Trophoblast cell (in vitro differentiated cells and primary cell): ENCODE measurements around the gene CDC34.

Source experiments
- DNase-seq, 2 donors: peaks; one replicate each; pipeline ENCODE4 v3.0.0-alpha.2; 2016
- H2AFZ ChIP-seq: 2 replicates; pipeline ENCODE4 v1.6.1; 2013; ENCODE audit warnings: low read length, moderate library complexity, mild to moderate bottlenecking; ENCODE audit not compliant: insufficient read depth, poor library complexity
- H2AK5ac ChIP-seq: 2 replicates; pipeline ENCODE4 v1.6.1; 2013; ENCODE audit warnings: mild to moderate bottlenecking, low read length
- H2BK120ac ChIP-seq: 2 replicates; pipeline ENCODE4 v1.6.1; 2013; ENCODE audit warnings: low read length, mild to moderate bottlenecking, moderate library complexity; ENCODE audit not compliant: insufficient read depth, poor library complexity
- H2BK12ac ChIP-seq: 2 replicates; pipeline ENCODE4 v1.6.1; 2013; ENCODE audit warnings: mild to moderate bottlenecking, low read length, moderate library complexity
- H2BK5ac ChIP-seq: 2 replicates; pipeline ENCODE4 v1.6.1; 2013; ENCODE audit warnings: low read length, low read depth, moderate library complexity, mild to moderate bottlenecking; ENCODE audit not compliant: poor library complexity
- H3K14ac ChIP-seq: 2 replicates; pipeline ENCODE4 v1.6.1; 2013; ENCODE audit warnings: mild to moderate bottlenecking, low read length
- H3K18ac ChIP-seq: 2 replicates; pipeline ENCODE4 v1.6.1; 2013; ENCODE audit warnings: mild to moderate bottlenecking, low read length
- H3K23ac ChIP-seq: 2 replicates; pipeline ENCODE4 v1.6.1; 2013; ENCODE audit warnings: low read length
- H3K27ac ChIP-seq: 2 replicates; pipeline ENCODE4 v1.5.1; 2013; ENCODE audit warnings: low read depth, mild to moderate bottlenecking, inconsistent platforms, low read length, moderate library complexity
- H3K27me3 ChIP-seq: 2 replicates; pipeline ENCODE4 v1.6.1; 2013; ENCODE audit warnings: inconsistent platforms, mild to moderate bottlenecking, low read length, moderate library complexity; ENCODE audit not compliant: insufficient read depth
- H3K36me3 ChIP-seq, 2 experiments: 1 replicate in 1 of 2; 2 replicates in 1 of 2; pipeline ENCODE4 v1.6.1; 2013; ENCODE audit warnings: low read length in 2 of 2, mild to moderate bottlenecking in 2 of 2, moderate library complexity in 1 of 2; ENCODE audit not compliant: insufficient read depth in 2 of 2, control insufficient read depth in 1 of 2
- H3K4ac ChIP-seq: 2 replicates; pipeline ENCODE4 v1.6.1; 2013; ENCODE audit warnings: low read depth, mild to moderate bottlenecking, low read length, moderate library complexity
- H3K4me1 ChIP-seq, 2 experiments: 1 replicate in 1 of 2; 2 replicates in 1 of 2; pipeline ENCODE4 v1.6.1; 2013; ENCODE audit warnings: low read length in 2 of 2, mild to moderate bottlenecking in 2 of 2, moderate library complexity in 1 of 2; ENCODE audit not compliant: insufficient read depth in 2 of 2, control insufficient read depth in 1 of 2
- H3K4me2 ChIP-seq: 2 replicates; pipeline ENCODE4 v1.6.1; 2013; ENCODE audit warnings: inconsistent platforms, mild to moderate bottlenecking, low read length, moderate library complexity
- H3K4me3 ChIP-seq: 2 replicates; pipeline ENCODE4 v1.5.1; 2013; ENCODE audit warnings: mild to moderate bottlenecking, low read depth, low read length, inconsistent platforms
- H3K79me1 ChIP-seq: one replicate; pipeline ENCODE4 v1.6.1; 2013; ENCODE audit warnings: low read length
- H3K79me2 ChIP-seq: 2 replicates; pipeline ENCODE4 v1.6.1; 2013; ENCODE audit warnings: low read length, mild to moderate bottlenecking; ENCODE audit not compliant: control insufficient read depth, insufficient read depth, poor library complexity
- H3K9ac ChIP-seq: 2 replicates; pipeline ENCODE4 v1.6.1; 2013; ENCODE audit warnings: mild to moderate bottlenecking, low read length
- H3K9me3 ChIP-seq: 2 replicates; pipeline ENCODE4 v1.6.1; 2013; ENCODE audit warnings: low read depth, mild to moderate bottlenecking, control low read depth, inconsistent platforms, low read length; ENCODE audit not compliant: insufficient read depth
- H4K12ac ChIP-seq: 2 replicates; pipeline ENCODE4 v1.6.1; 2013; ENCODE audit warnings: low read depth, mild to moderate bottlenecking, low read length, moderate library complexity
- H4K8ac ChIP-seq: 2 replicates; pipeline ENCODE4 v1.6.1; 2013; ENCODE audit warnings: low read depth, mild to moderate bottlenecking, low read length, moderate library complexity
- H4K91ac ChIP-seq: one replicate; pipeline ENCODE4 v1.6.1; 2013; ENCODE audit warnings: low read depth, mild to moderate bottlenecking, low read length, moderate library complexity
- WGBS: extraction: QIAGEN DNeasy Blood & Tissue Kit; methylation state at CpG from one replicate; pipeline ENCODE4 v1.1.7; 2013; ENCODE audit warnings: missing lambda C conversion rate; ENCODE audit not compliant: insufficient read length, insufficient coverage; ENCODE audit errors: extremely low coverage; 5-methylcytosine and 5-hydroxymethylcytosine counted together

Gene CDC34

GRCh38 chr19:540867-541637 is 9.5 kb downstream of the CDC34 start:
- Histone ChIP-seq H2AK5ac (no peak overlapping the region), H3K4me1 (no peaks in the 10 kb centered on the region), H3K27ac (no peak overlapping the region), H3K27me3 (no peaks in the 10 kb centered on the region), H3K18ac (no peak overlapping the region), H3K79me2 (no peaks in the 10 kb centered on the region), H3K36me3 (peaks cover 52 to 56% of the 10 kb centered on the region in 2 experiments), H4K91ac (no peak overlapping the region), H3K14ac (no peak overlapping the region), H2AFZ (no peak overlapping the region), H3K9me3 (peaks cover 1% of the 10 kb centered on the region), H4K8ac (no peak overlapping the region), H2BK120ac (no peak overlapping the region), H2BK5ac (no peak overlapping the region), H3K79me1 (no peaks in the 10 kb centered on the region), H4K12ac (no peak overlapping the region), H2BK12ac (no peak overlapping the region), H3K4me2 (no peak overlapping the region), H3K4ac (no peak overlapping the region), H3K23ac (no peak overlapping the region), H3K9ac (no peak overlapping the region), H3K4me3 (no peak overlapping the region)
- no peak for DNase-seq
- no CpG with 5 or more reads among the region's 51 CpGs for WGBS

GRCh38 chr19:541699-542098 is 10.1 kb downstream of the CDC34 start:
- Histone ChIP-seq H3K14ac (no peak overlapping the region), H3K79me2 (no peaks in the 10 kb centered on the region), H3K4me2 (no peak overlapping the region), H3K9ac (no peak overlapping the region), H3K4me1 (no peaks in the 10 kb centered on the region), H3K4ac (no peak overlapping the region), H3K27ac (no peak overlapping the region), H4K12ac (no peak overlapping the region), H3K27me3 (no peaks in the 10 kb centered on the region), H3K9me3 (peaks cover 1% of the 10 kb centered on the region), H3K23ac (no peak overlapping the region), H2BK120ac (no peak overlapping the region), H2BK12ac (no peak overlapping the region), H2AFZ (no peak overlapping the region), H3K79me1 (no peaks in the 10 kb centered on the region), H4K8ac (no peak overlapping the region), H3K18ac (no peak overlapping the region), H2AK5ac (no peak overlapping the region), H4K91ac (no peak overlapping the region), H2BK5ac (no peak overlapping the region), H3K36me3 (peaks cover 45 to 49% of the 10 kb centered on the region in 2 experiments), H3K4me3 (no peak overlapping the region)
- WGBS, result no CpG with 5 or more reads among the region's 26 CpGs
- DNase-seq, result no peak

- no peak overlapping the region for H3K4me2 ChIP-seq
- no peaks in the 10 kb centered on the region for H3K4me1 ChIP-seq
- no peak overlapping the region for H3K14ac ChIP-seq
- no peak overlapping the region for H3K4ac ChIP-seq
- H3K27me3 ChIP-seq, result no peaks in the 10 kb centered on the region
- no peaks in the 10 kb centered on the region for H3K9me3 ChIP-seq
- H3K27ac ChIP-seq, result no peak overlapping the region
- no peak overlapping the region for H4K8ac ChIP-seq
- H4K91ac ChIP-seq, result no peak overlapping the region
- H3K36me3 ChIP-seq, result peaks cover 40 to 45% of the 10 kb centered on the region in 2 experiments
- H2BK12ac ChIP-seq, result no peak overlapping the region
- H3K18ac ChIP-seq, result no peak overlapping the region
- H2AFZ ChIP-seq, result no peak overlapping the region
- H2BK120ac ChIP-seq, result no peak overlapping the region
- no peak overlapping the region for H3K4me3 ChIP-seq
- WGBS, result no CpG with 5 or more reads among the region's 34 CpGs
- no peak overlapping the region for H2BK5ac ChIP-seq
- no peak overlapping the region for H4K12ac ChIP-seq
- no peaks in the 10 kb centered on the region for H3K79me1 ChIP-seq
- no peak overlapping the region for H3K9ac ChIP-seq
- no peak for DNase-seq
- no peak overlapping the region for H3K23ac ChIP-seq
- no peak overlapping the region for H2AK5ac ChIP-seq
- no peaks in the 10 kb centered on the region for H3K79me2 ChIP-seq
These were observed 10.8 kb downstream of the CDC34 start for GRCh38 chr19:542173-542866.

GRCh38 chr19:543910-544608 is 12.5 kb downstream of the CDC34 start, which contains the start of gene GZMM:
TSS of gene GZMM (plus strand) at chr19:544053. CDS start at chr19:544072, 19 bp downstream.
- no peak within 1 kb of the TSS for H4K12ac ChIP-seq
- no peaks in the 10 kb centered on the region for H3K79me1 ChIP-seq
- H3K4me1 ChIP-seq, result no peaks in the 10 kb centered on the region
- H4K8ac ChIP-seq, result no peak within 1 kb of the TSS
- H3K14ac ChIP-seq, result no peak within 1 kb of the TSS
- no peak within 1 kb of the TSS for H3K18ac ChIP-seq
- no peak within 1 kb of the TSS for H3K4ac ChIP-seq
- no peak for DNase-seq
- H2BK120ac ChIP-seq, result no peak within 1 kb of the TSS
- peaks cover 26 to 30% of the 10 kb centered on the region in 2 experiments for H3K36me3 ChIP-seq
- H3K4me3 ChIP-seq, result no peak within 1 kb of the TSS
- no peak within 1 kb of the TSS for H3K4me2 ChIP-seq
- H2BK12ac ChIP-seq, result no peak within 1 kb of the TSS
- no peaks in the 10 kb centered on the region for H3K9me3 ChIP-seq
- H3K23ac ChIP-seq, result no peak within 1 kb of the TSS
- no peak within 1 kb of the TSS for H3K27ac ChIP-seq
- H3K79me2 ChIP-seq, result no peaks in the 10 kb centered on the region
- no peak within 1 kb of the TSS for H3K9ac ChIP-seq
- H2AFZ ChIP-seq, result no peak within 1 kb of the TSS
- no peak within 1 kb of the TSS for H2AK5ac ChIP-seq
- H2BK5ac ChIP-seq, result no peak within 1 kb of the TSS
- H3K27me3 ChIP-seq, result no peaks in the 10 kb centered on the region
- H4K91ac ChIP-seq, result no peak within 1 kb of the TSS
- WGBS, result no CpG with 5 or more reads among the region's 31 CpGs
